Breast epithelium (tissue), 3 donors: ENCODE data around the gene FOXI1.
A peak's percentile ranks its signal among the peaks of the same experiment; 100 is the strongest.

Experiments
- CTCF ChIP-seq, 3 donors: fragments of 450-650 bp; IDR thresholded peaks; one replicate each; pipeline ENCODE4 v1.5.1; 2016 to 2017; ENCODE audit warnings: antibody characterized with exemption in 3 of 3, mild to moderate bottlenecking in 3 of 3, moderate library complexity in 3 of 3
- POLR2A ChIP-seq: fragments of 450-650 bp; IDR thresholded peaks from one replicate; pipeline ENCODE4 v1.6.1; 2016; ENCODE audit warnings: antibody characterized with exemption, mild to moderate bottlenecking, moderate library complexity

- TF ChIP-seq CTCF (IDR thresholded peaks at IDR 0.05) (peak; percentile 66 to 86 (median 72)), POLR2A (no peak)
Observed at GRCh38 chr5:170100066-170100943, 5.4 kb upstream of the FOXI1 start.
